Suppressor macrophage (primary cell): ENCODE results near the gene CTBP2.
A peak's percentile ranks its signal among the peaks of the same experiment; 100 is the strongest.

Source experiments
- DNase-seq, 4 experiments: peaks; one replicate each; pipeline ENCODE4 v3.0.0-alpha.2; 2020 to 2022

Gene CTBP2

DNA sequence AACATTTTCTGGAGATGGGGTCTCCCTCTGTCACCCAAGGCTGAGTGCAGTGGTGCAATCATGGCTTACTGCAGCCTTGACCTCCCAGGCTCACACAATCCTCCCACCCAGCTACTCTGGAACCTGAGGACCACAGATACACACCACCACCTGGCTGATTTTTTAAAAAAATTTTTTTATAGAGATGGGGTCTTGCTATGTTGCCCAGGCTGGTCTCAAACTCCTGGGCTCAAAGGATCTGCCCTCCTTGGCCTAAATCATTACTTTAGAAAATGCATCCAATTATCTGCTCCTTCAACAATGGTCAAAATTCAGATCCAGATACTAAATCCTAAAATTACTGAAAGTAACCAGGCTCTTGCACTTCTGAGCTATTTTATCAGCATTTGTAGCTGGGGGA is 55.2 kb downstream of the CTBP2 start:
- no peak for DNase-seq

DNA sequence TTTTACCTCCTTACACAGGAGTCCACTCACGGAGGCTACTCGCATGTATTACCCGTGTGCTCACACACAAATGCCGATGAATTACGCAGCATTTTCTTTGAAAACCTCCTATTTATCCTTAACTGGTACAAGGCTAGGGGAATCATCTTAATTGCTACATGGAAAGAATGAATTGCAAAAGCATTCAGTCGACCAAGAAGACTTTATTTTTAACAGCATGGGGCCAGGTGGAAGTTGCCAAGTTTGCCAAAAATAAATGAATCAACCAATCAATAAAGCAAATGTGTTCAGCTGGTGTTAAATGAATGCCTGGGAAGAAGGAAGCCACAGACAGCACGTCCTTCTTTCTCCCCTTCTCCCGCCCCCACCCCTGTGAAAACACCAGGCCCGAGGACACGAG is 55.8 kb downstream of the CTBP2 start:
- DNase-seq, result no peak

DNA sequence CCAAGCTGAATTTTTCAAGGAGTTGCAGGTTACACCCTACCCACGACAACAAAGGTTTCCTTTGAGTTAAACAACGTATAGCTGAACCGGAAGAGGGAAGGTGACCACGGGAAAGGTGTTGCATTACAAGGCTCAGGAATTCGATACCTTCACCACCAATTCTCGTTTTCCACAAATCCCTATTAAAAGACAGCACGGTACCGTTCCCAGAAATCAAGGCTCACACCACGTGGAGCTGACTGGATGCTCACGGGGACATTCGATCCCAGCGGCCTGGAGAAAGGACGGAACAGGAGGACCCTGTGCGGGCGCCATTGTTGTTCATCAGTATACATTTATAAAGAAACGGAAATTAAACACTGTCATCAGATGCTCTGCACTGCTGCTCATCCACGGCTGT is 56.4 kb downstream of the CTBP2 start:
- no peak for DNase-seq

DNA sequence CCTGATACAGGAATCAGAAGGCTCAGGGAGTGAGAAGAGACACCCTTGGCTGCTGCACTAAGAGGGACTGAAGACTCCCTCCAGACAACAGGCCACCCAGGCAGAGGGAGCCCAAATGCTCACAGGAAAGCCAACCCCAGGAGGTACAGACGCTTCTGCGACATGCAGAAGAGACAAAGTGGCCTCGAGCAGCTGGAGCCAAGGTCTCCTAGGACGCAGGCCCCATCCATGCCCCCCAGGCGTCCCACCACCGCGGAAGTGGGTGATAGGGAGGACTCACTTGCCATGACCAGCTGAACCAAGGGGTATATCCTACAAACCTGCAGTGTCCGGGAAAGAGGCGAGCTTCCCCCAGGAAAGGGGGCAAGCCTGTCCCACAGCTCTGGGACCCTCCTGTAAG is 56.9 kb downstream of the CTBP2 start:
- DNase-seq, result no peak

DNA sequence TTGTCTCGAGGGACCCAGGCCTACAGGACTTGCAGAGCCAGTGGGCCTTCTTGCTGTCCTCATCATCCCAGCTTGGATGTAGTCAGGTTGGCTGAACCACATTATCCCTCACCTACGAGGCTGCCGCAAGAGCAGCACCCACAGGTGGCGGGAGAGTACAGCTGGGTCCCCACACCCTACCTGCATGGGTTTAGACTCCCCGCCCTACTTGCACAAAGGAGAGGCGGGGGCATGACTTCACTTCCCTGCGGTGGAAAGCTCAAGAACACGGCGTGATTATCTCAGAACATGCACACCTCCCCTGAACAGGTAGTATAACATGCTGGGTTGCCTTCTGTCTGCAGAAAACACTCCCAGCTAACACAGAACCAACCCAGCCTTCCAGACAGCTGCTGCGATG is 57.5 kb downstream of the CTBP2 start:
- DNase-seq, result no peak

DNA sequence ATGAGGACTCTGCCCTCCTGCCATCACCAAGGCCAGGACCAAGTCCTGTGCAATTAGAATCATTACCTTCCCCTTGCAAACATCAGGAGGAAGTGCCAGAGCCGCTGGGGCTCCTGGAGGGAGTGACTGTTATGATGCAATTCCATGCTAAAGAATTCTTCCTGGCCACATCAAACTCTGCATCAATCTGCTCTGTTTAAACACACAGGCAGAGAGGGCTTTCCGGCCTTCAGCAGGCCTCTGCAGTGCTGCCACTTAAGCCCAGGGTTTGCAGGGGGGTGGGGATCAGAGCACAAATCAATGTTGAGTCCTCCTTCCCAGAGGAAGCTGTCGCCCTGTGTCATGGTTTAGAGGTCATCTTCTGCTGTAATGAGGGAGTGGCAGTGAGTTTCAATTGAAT is 58.1 kb downstream of the CTBP2 start:
- peak in 3 of 4 experiments; percentile 18 to 36 (median 34) for DNase-seq

DNA sequence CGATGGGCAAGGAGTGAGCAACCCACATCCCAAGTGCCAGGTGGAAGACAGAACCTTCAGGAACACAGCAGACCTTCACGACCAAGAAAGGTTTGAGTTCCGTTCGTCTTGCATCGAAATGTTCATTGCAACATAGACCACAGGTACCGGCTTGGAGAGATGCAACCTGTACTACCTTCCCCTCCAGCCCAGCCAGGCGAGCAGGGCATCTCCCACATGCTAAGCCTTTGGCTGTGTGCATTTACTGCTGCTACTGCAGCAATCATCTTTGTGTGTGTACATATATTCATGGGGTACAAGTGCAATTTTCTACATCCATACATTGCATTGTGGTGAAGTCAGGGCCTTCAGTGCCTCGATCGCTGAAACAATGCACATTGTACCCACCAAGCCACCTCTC is 58.8 kb downstream of the CTBP2 start:
- DNase-seq, result no peak

DNA sequence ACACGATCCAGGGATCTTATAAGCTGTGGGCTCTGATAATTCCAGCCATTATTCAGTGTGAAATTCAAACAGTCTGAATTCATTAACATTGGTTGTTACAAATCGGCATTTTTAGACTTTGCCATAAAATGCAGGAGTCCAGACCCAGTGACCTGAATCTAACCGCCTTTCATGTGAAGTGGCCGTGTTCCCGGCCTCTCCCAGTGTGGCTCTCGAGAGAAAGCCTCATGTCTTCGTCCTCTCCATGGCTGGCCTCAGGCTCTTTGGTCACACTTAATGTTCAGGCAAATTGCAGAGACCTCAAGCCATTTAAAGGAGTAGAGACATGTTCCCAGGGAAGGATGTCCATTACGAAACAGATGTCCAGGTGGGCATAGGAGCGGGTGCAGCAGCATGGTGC is 59.3 kb downstream of the CTBP2 start:
- DNase-seq, result no peak

DNA sequence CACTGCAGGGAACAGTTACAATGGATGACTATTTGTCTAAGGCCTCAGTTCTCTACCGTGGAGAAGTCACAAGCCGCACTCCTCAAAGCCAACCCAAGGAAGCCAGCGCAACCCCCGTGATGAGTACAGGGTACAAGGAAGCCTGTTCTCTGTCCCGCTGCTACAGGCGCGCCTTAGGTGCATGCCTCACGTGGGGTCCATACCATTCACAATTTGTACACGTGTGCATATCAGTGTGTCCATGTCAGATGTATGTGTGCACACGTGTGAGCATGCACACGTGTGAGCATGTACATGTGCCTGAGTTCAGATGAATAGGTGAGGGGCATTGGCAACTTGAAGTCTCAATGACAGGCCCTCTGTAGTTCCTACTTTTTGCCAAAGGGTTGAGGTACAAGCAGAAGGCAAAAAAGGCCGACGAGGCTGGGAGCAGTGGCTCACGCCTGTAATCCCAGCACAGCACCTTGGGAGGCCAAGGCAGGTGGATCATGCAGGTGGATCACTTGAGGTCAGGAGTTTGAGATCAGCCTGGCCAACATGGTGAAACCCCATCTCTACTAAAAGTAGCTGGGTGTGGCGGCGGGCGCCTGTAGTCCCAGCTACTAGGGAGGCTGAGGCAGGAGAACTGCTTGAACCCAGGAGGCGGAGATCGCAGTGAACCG is 62.8 kb downstream of the CTBP2 start:
- DNase-seq, result no peak

DNA sequence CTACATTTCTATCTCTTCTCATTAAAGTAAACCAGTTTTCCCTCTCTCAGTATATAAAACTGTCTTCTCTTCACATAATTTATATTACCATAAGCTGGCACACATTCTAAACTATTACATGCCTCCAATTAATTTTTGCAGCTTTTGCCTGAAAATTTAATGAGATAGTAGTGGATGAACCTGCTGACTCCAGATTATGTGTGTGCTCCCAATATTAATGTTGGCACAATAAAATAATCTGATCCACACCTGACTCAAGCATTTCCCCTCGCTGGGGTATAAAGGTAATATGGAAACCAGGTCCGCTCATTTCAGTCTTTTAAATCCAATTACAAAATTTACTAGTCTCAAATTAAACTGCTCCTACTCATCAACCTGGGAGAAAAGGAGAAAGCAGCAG is 63.4 kb downstream of the CTBP2 start:
- no peak for DNase-seq

DNA sequence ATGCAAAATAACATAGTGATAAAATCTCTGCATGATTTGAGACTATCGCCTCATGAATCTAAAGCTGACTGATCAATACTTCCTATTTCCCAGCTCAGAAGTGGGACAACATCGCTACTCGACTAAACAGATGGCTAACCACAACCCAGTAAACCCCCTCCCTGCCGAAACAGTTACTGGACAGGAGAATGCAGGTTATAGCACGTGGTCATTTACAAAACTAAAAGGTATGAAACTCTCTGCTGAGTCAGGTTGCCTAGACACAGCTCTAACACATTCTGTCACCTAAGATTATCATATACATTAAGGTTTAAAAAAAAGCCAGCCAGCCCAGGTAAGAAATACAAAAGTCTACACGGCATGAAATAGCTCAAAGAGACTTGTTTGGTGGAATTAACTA is 64.0 kb downstream of the CTBP2 start:
- no peak for DNase-seq

DNA sequence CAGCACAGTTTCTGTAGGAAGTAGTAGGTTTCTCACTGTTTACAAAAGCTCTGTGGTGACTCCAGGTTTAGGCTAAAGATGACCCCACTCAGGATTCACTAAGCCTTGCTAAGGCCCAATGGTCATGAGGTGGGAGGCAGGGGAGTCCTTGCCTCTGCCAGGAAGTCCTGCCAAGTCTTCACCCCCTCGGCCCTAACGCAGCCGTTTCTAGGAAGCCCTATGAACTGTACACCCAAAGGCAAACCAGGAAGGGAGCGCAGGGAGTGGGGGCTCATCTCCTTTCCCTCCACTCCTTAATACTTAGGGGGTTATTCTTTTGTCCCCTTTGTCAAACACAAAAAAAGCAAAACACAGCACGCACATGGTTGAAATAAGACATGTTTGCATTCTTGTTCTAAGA is 64.6 kb downstream of the CTBP2 start:
- no peak for DNase-seq

DNA sequence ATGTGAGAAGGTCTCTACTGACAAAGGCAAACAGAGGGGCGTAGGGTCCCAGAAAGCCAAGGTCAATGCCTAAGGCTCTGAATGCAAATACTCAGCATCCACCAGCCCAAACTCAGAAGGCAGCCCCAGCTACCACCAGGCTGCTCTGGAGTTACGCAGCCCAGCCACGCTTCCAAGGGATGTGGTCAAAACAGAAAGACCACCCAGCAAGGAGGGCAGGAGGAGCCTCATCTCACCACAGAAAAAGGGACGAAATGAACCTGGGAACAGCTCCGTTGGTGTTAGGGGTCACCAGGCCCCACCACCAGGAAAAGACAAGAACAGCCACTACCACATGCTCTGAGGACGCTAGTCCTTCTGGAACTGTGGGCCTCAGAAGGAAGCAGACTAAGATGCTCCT is 65.1 kb downstream of the CTBP2 start:
- DNase-seq, result no peak

DNA sequence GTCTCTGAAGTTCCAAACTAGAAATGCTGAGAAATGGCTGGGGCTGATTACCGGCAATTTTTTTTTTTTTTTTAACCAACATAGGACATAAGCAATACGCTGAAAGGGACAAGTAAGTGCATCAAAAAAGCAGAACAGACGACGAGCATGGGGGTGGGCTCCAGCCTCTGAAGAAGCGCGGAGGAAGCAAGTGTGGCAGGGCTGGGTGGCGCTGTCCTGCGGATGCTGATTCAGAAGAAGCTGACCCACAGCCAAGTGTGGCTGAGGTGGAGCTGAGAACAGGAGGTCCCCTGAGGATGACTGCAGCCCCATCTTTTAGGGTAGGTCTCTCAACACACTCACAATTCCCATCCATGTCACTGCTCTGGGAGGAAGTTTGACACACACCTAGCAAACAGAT is 65.6 kb downstream of the CTBP2 start:
- DNase-seq, result peak; percentile 47 to 75 (median 70)

DNA sequence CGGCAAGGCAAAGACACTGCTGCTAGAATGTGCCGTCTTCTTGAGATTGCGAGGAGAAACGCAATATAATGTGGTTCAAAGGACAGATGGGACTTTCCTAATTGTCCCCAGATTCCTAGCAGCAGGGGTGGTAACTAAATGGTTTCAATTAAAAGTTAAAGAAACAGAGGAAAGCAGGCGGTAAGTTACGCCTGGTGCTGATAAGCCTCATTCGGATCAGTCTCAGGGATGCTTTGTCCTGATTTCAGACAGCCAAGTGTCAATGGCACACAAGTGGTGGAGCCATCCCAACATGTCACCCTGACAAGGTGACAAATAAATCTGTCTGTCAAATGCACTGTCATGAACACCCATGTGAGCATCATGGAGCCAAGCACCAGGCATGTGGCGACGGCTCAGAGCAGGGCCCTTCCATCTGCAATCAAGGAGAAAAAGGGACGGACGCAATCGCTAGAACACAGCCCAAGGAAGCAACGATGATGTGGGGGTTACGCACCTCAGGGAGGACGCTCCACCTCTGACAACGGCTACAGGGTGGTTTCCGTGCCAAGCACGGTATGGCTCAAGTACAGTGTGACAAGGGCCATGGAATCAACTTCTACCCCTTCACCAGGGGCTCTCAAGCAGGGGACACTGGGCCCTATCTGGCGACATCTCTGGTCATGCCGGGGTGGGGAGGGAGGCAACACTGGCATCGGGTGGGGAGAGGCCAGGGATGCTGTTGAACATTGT is 66.2 kb downstream of the CTBP2 start:
- DNase-seq, result no peak

DNA sequence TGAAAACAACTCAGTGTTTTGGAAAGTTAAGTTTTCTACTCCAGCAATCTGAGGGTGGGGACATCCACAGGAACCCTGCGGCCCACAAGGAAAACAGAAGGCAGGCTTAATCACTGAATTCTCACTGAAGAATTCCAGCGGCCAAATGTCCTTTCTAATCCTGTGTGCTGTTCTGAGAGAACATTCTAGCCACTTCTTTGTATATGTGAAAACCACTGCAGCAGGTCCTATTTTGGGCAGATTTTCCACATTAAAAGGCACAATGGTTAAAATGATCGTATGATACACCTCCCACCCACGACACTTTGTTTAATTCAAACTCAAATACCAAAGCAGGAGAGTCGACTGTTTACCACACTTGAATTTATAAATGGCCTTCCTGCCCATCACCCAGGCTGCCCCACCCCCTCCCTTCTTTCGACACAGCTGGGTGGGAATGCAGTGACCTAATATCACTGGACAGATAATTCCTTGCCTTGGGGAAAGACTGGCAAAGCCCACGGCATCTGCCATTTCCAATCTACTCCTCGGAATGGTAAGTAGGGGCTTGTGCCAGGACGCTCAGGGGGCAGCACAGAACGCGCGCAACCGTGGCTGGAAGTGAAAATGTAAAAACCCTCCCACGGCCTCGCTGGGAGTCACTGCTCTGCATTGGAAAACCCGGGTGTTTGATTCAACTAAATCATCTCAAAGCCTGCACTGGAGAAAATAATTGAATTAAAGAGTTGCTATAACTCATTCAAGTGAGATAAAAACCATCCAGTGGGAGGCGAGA is 67.0 kb downstream of the CTBP2 start:
- DNase-seq, result no peak

DNA sequence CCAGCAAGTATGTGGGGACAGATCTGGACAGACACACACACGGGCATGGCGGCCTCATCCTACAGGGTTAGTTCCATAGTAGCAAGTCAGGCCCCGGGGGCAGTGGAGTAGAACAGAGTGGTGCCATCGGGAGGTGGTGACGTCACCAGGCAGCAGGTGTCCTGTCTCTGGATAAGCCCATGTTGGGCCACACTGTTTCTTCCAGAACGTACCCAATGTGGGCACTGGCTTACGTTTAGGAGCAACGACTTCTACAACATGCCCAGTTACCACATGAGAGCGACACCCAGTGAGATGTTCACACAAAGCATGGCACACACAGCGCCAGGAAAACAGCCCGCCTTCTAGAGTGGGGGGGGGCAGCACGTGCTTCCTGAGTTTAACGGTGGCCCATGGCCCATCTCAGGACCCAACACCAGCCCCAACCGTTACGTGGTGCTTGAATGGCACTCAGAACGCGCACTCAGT is 67.8 kb downstream of the CTBP2 start:
- DNase-seq, result no peak

DNA sequence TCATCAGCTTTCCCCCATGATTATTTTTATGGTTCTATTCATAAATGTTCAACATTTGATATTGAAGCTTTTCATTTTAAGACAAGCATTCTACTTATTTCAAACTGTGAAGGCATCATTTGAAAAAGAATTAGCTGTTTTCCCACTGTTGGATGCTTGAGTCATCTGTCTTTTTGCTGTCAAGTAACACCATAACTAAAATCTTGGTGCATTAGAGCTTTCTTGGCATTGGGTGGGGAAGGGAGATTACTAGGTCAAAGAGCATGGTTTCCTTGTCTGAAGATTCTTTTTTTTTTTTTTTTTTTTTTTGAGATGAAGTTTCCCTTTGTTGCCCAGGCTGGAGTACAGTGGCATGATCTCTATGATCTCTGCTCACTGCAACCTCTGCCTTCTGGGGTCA is 68.5 kb downstream of the CTBP2 start:
- DNase-seq, result no peak

DNA sequence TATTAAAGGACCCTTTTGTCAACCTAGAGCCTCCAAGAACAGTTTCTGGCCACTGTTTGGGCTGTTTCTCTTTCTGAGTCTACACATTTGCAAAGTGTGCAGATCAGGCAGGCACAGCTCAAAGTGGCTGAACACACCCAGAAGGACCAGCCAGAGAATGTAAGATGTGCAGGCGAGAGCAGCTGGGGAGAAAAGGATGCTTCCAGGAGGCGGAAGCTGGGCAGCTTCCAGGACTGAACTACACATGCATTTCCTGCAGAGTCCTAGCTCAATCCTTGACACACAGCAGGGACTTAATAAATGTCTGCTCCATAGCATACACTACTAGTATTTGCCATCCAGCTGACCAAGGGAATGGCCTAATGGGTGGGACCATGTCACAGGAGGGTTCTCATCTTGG is 70.9 kb downstream of the CTBP2 start:
- DNase-seq, result no peak

DNA sequence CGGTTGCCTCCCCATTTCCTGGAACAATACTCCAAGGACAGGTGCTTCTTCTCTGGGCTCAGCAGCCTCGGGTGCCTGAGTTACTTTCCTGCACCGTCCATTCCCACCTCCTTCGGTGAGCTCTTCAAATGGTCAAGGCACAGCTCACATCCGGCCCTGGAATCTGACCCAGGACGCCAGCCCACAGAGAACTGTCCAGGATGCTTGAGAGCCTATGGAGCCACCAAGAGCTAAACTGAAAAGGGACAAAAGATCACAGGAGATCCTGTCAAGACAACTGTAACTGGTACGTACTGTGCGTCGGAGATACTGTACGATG is 72.5 kb downstream of the CTBP2 start:
- no peak for DNase-seq

DNA sequence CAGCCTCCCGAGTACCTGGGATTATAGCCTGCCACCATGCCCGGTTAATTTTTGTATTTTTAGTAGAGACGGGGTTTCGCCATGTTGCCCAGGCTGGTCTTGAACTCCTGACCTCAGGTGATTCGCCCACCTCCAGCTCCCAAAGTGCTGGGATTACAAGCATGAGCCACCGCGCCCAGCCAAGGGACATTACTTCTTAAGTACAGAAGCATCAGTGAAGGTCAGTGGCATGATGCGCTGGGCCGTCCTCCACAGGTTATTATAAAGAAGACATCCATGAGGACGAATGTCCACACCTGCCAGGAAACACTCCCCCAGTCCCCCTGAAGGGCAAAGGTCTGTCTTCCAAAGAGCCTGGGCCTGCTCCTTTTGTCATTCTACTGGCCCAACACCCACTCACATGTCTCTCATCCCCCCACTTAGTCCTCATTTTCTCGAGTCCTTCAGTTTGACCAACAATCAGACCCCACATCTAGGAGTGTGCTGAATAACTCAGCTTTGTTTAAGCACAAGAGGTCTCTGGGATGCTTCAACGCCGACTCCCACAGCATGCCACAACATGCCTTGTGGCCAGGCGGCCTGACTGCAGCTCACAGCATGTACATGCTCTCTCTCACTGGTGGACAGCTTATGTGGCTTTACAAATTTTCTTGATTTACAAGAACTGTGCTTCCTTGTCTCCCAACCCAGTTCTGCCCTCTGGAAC is 73.0 kb downstream of the CTBP2 start:
- DNase-seq, result no peak

DNA sequence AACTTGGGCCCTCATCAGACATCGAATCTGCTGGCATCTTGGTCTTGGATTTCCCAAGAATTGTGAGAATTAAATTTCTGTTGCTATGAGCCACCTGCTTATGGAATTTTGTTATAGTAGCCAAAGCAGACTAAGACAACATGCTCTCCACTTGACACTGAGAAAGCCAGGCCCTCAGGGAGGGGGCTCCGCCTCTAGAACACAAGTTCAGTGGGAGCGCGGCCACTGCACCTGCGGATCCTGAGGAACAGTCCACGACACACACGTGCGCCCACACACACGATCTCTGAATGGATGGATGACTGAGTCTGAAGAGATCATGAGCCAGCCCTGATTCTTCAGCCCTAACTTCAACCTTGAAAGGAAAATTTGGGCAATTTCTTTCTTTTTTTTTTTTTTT is 73.7 kb downstream of the CTBP2 start:
- DNase-seq, result no peak
